ENCODE results near the gene F12. TPM values are rescaled to one million over a fixed set of nuclear protein-coding genes. Genes with fewer than 3 reads are reported as not detected.
"Not testable (repeated sequence)": the region's sequence is repeated elsewhere in the genome, so short reads cannot be mapped to it uniquely, and the experiment has no call there.

Gene F12
- total and polyA plus RNA-seq, 2 of the 8 experiments (the other 6 are each of a cell fraction or from before 2014, with no cell fraction given) = 6.5 to 7.8 TPM

GRCh38 chr5:177420472-177420871 is 11.1 kb upstream of the F12 start:
- H2BK15ac ChIP-seq (ENCODE audit: low read length); H3K79me2 ChIP-seq (ENCODE audit: control insufficient read depth in 1 of 2, insufficient read depth in 2 of 2, low read length in 2 of 2); H3K4ac ChIP-seq (replicated peaks; ENCODE audit: insufficient read length, low read depth, low read length); H2BK120ac ChIP-seq (replicated peaks; ENCODE audit: low read depth, low read length); H2AK5ac ChIP-seq (ENCODE audit: low read depth, low read length); DNase-seq (ENCODE audit: low read depth in 1 of 2, low spot score in 2 of 2); H3K23me2 ChIP-seq (ENCODE audit: low read depth, low read length); H3K23ac ChIP-seq (ENCODE audit: insufficient read length); H3K4me2 ChIP-seq (ENCODE audit: insufficient read depth in 1 of 2, low read depth in 2 of 2, low read length in 2 of 2); H4K20me1 ChIP-seq (replicated peaks in 1 of 2; ENCODE audit: control insufficient read depth in 1 of 2, insufficient read depth in 2 of 2, low read length in 2 of 2); H2BK12ac ChIP-seq (ENCODE audit: low read depth, low read length); H3K36me3 ChIP-seq (ENCODE audit: control insufficient read depth in 2 of 4, insufficient read depth in 4 of 4, low read length in 3 of 4); H2BK20ac ChIP-seq (ENCODE audit: low read length); H3K14ac ChIP-seq (ENCODE audit: insufficient read length); H4K8ac ChIP-seq (ENCODE audit: extremely low read depth, insufficient read depth, low read length); H3K79me1 ChIP-seq (ENCODE audit: low read depth, low read length); H4K91ac ChIP-seq (replicated peaks; ENCODE audit: insufficient read length, low read length); H3K27me3 ChIP-seq (replicated peaks in 1 of 4; ENCODE audit: control insufficient read depth in 3 of 4, extremely low read depth in 1 of 4, insufficient read depth in 3 of 4, low read length in 3 of 4); H3K9me3 ChIP-seq (ENCODE audit: insufficient read depth in 2 of 2, low read depth in 1 of 2, low read length in 1 of 2); FAIRE-seq; H4K5ac ChIP-seq (ENCODE audit: insufficient read length, low read depth, low read length); H2BK5ac ChIP-seq (ENCODE audit: low read depth, low read length); H3K27ac ChIP-seq (ENCODE audit: low read depth, low read length); H3K18ac ChIP-seq (ENCODE audit: extremely low read depth, low read length); H3K9ac ChIP-seq (replicated peaks in 1 of 4; ENCODE audit: extremely low read depth in 1 of 4, low read depth in 3 of 4, low read length in 3 of 4); H3K4me1 ChIP-seq (replicated peaks in 1 of 4; ENCODE audit: control insufficient read depth in 3 of 4, insufficient read depth in 4 of 4, low read length in 3 of 4); H2AFZ ChIP-seq (ENCODE audit: low read length); H3K56ac ChIP-seq (replicated peaks; ENCODE audit: insufficient read length, low read depth, low read length); H3K4me3 ChIP-seq (ENCODE audit: extremely low read depth in 1 of 4, insufficient read depth in 2 of 4, low read depth in 3 of 4, low read length in 4 of 4): not testable (repeated sequence)
- WGBS, 2 experiments (ENCODE audit: extremely low coverage in 1 of 2, insufficient coverage in 1 of 2, insufficient read length in 1 of 2, insufficient replicate concordance in 2 of 2, low coverage in 1 of 2, low lambda C conversion rate in 2 of 2, missing lambda C conversion rate in 1 of 2) = 76% methylated on average over 5 of the region's 7 CpGs; no CpG with 5 or more reads in 1 of the 2 experiments
- POLR2A ChIA-PET (ENCODE audit: partially characterized antibody) = interaction anchor here (1.1 to 24.2 kb wide), 2 partner anchors 12 to 24 kb away, joined by 3 to 460 read pairs; partner anchors contain the start of gene PRR7
- CTCF ChIA-PET (ENCODE audit: partially characterized antibody) = interaction anchor here (2.0 to 4.8 kb wide), 3 partner anchors 17 to 33 kb away, joined by 6 to 15 read pairs (median 14); no protein-coding TSS in a partner anchor
